GM23338 (cell line): ENCODE results near the gene DGKB. TPM values are rescaled to one million over a fixed set of nuclear protein-coding genes. Genes with fewer than 3 reads are reported as not detected.

Source experiments
- ATAC-seq: fragments of 200-7000 bp; cut with Tn5 transposase; 3 replicates; pipeline ENCODE4 v1.9.1; 2020
- DNase-seq: peaks from one replicate; pipeline ENCODE4 v3.0.0-alpha.2; 2015; ENCODE audit warnings: low spot score
- H2AFZ ChIP-seq: fragments of 200-600 bp; sonication (generic); 2 replicates; pipeline ENCODE4 v1.8.0; 2016; ENCODE audit warnings: antibody characterized with exemption, mild to moderate bottlenecking, moderate library complexity
- H3F3A ChIP-seq: fragments of 200-600 bp; sonication (generic); replicated peaks from 2 replicates; pipeline ENCODE4 v1.8.0; 2017; ENCODE audit warnings: antibody characterized with exemption, mixed run types, low read depth
- H3K27ac ChIP-seq: fragments of 200-600 bp; sonication (generic); 2 replicates; pipeline ENCODE4 v1.6.1; 2016; ENCODE audit warnings: low read depth
- H3K27me3 ChIP-seq: fragments of 200-600 bp; sonication (generic); 2 replicates; pipeline ENCODE4 v1.8.0; 2016; ENCODE audit warnings: mild to moderate bottlenecking, mixed run types, moderate library complexity; ENCODE audit not compliant: insufficient read depth
- H3K36me3 ChIP-seq: fragments of 200-600 bp; sonication (generic); 2 replicates; pipeline ENCODE4 v1.8.0; 2016; ENCODE audit warnings: mild to moderate bottlenecking; ENCODE audit not compliant: insufficient read depth
- H3K4me1 ChIP-seq: fragments of 200-600 bp; sonication (generic); 2 replicates; pipeline ENCODE4 v1.8.0; 2016; ENCODE audit warnings: mild to moderate bottlenecking, moderate library complexity; ENCODE audit not compliant: insufficient read depth
- H3K4me2 ChIP-seq: fragments of 200-600 bp; sonication (generic); 2 replicates; pipeline ENCODE4 v1.7.1; 2017; ENCODE audit warnings: mixed run types
- H3K4me3 ChIP-seq: fragments of 200-600 bp; sonication (generic); 2 replicates; pipeline ENCODE4 v1.6.1; 2016; ENCODE audit warnings: mixed run types
- H3K79me2 ChIP-seq: fragments of 200-600 bp; sonication (generic); replicated peaks from 2 replicates; pipeline ENCODE4 v1.8.0; 2017; ENCODE audit warnings: mild to moderate bottlenecking; ENCODE audit not compliant: insufficient read depth
- H3K9me2 ChIP-seq: fragments of 200-600 bp; sonication (generic); 2 replicates; pipeline ENCODE4 v1.8.0; 2017; ENCODE audit not compliant: insufficient read depth
- H4K20me1 ChIP-seq: fragments of 200-600 bp; sonication (generic); replicated peaks from 2 replicates; pipeline ENCODE4 v1.8.0; 2017; ENCODE audit warnings: mild to moderate bottlenecking; ENCODE audit not compliant: insufficient read depth
- H3K27ac Mint-ChIP-seq: 2 replicates; pipeline ENCODE4 v1.8.0; 2020; ENCODE audit warnings: inconsistent platforms, mild to moderate bottlenecking, moderate library complexity, mixed read lengths
- H3K27me3 Mint-ChIP-seq: 3 replicates; pipeline ENCODE4 v1.8.0; 2022; ENCODE audit warnings: low read depth, mild to moderate bottlenecking, moderate library complexity, mixed read lengths, inconsistent platforms; ENCODE audit not compliant: insufficient read depth, poor library complexity
- H3K36me3 Mint-ChIP-seq: 3 replicates; pipeline ENCODE4 v1.8.0; 2021; ENCODE audit warnings: low read depth, mild to moderate bottlenecking, inconsistent platforms, moderate library complexity, mixed read lengths
- H3K4me1 Mint-ChIP-seq: 3 replicates; pipeline ENCODE4 v1.8.0; 2020; ENCODE audit warnings: mild to moderate bottlenecking, inconsistent platforms, mixed read lengths
- H3K4me3 Mint-ChIP-seq: 3 replicates; pipeline ENCODE4 v1.8.0; 2021; ENCODE audit warnings: moderate library complexity, mild to moderate bottlenecking, inconsistent platforms, mixed read lengths
- H3K9me3 Mint-ChIP-seq: 3 replicates; pipeline ENCODE4 v1.8.0; 2020; ENCODE audit warnings: moderate library complexity, mild to moderate bottlenecking, inconsistent platforms, mixed read lengths
- CREB1 ChIP-seq: fragments of 250-450 bp; sonication (Bioruptor Pico); IDR thresholded peaks from 2 replicates; pipeline ENCODE4 v1.5.0; 2020; ENCODE audit warnings: low read depth, mild to moderate bottlenecking, moderate library complexity
- EZH2 ChIP-seq: fragments of 200-600 bp; sonication (generic); IDR thresholded peaks from one replicate; pipeline ENCODE4 v1.8.0; 2017; ENCODE audit warnings: antibody characterized with exemption, mild to moderate bottlenecking, low read depth; ENCODE audit not compliant: unreplicated experiment
- EZH2phosphoT487 ChIP-seq: fragments of 200-600 bp; sonication (generic); IDR thresholded peaks from one replicate; pipeline ENCODE4 v1.8.1; 2018; ENCODE audit warnings: antibody characterized with exemption; ENCODE audit not compliant: unreplicated experiment
- JUNB ChIP-seq: IDR thresholded peaks from one replicate; pipeline ENCODE4 v1.6.1; 2016; ENCODE audit warnings: antibody characterized with exemption; ENCODE audit not compliant: unreplicated experiment
- NANOG ChIP-seq: IDR thresholded peaks from 2 replicates; pipeline ENCODE4 v1.6.1; 2016; ENCODE audit warnings: antibody characterized with exemption, borderline replicate concordance
- POLR2AphosphoS5 ChIP-seq: IDR thresholded peaks from 2 replicates; pipeline ENCODE4 v1.6.1; 2016; ENCODE audit warnings: antibody characterized with exemption, low read depth
- STAT1 ChIP-seq: IDR thresholded peaks from one replicate; pipeline ENCODE4 v1.6.1; 2016; ENCODE audit warnings: antibody characterized with exemption; ENCODE audit not compliant: unreplicated experiment
- ZNF114 ChIP-seq: fragments of 250-450 bp; sonication (Bioruptor Pico); IDR thresholded peaks from 2 replicates; pipeline ENCODE4 v1.5.0; 2020; ENCODE audit warnings: mild to moderate bottlenecking, moderate library complexity
- ZNF331 ChIP-seq: fragments of 250-450 bp; sonication (Bioruptor Pico); IDR thresholded peaks from 2 replicates; pipeline ENCODE4 v1.5.0; 2020; ENCODE audit warnings: low read depth, mild to moderate bottlenecking, moderate library complexity
- polyA plus RNA-seq: library from polyadenylated mRNA; unstranded; fragments of >200 nt; fragmentation: Nextera tagmentation; extraction: Ambion mirVana; gene quantifications from 2 replicates; pipeline ENCODE4 v1.2.1, GENCODE V29; 2016
- total RNA-seq: library from RNA; depleted of rRNA; stranded (reverse); fragments of >200 nt; shearing (Covaris generic); gene quantifications from 2 replicates; pipeline ENCODE4 v1.2.3, GENCODE V29; 2014
- TF ChIP-seq, protein P1 (sequence below): IDR thresholded peaks from 2 replicates; pipeline ENCODE4 v1.6.1; 2016; ENCODE audit warnings: antibody characterized with exemption
- TF ChIP-seq, protein P2 (sequence below): IDR thresholded peaks from one replicate; pipeline ENCODE4 v1.6.1; 2018; ENCODE audit warnings: antibody characterized with exemption; ENCODE audit not compliant: unreplicated experiment
- TF ChIP-seq, protein P3 (sequence below): fragments of 250-450 bp; sonication (Bioruptor Pico); IDR thresholded peaks from 2 replicates; pipeline ENCODE4 v1.5.0; 2020; ENCODE audit warnings: mild to moderate bottlenecking, moderate library complexity
- TF ChIP-seq, protein P4 (sequence below), 2 experiments: fragments of 200-600 bp in 1 of 2; sonication (generic) in 1 of 2; conservative IDR thresholded peaks; 2 replicates each; pipeline versions ENCODE4 v1.5.1 to v1.6.1; 2016 to 2017; ENCODE audit warnings: antibody characterized with exemption in 2 of 2, low read depth in 2 of 2, mild to moderate bottlenecking in 2 of 2, moderate library complexity in 1 of 2

Gene DGKB
- total and polyA plus RNA-seq, 2 experiments from 2014 or later, result 4.8 to 11.5 TPM

DNA sequence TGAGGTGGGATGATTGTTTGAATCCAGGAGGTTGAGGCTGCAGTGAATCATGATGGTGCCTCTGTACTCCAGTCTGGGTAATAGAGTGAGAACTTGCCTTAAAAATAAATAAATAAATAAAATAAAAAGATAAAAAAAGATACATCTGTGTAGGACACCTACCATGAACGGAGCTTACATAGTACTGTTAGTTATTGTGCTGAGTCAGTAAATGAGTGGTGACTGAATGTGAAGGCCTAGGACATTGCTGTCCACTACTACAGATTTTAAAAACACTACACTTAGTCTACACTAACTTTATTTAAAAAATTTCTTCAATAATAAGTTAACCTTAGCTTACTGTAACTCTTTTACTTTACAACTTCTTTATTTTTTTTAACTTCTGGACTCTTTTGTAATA, 806.4 kb downstream of the DGKB start:
- no peak overlapping the region for H2AFZ ChIP-seq
- H3K79me2 ChIP-seq, result no peaks in the 10 kb centered on the region
- H3K36me3 ChIP-seq, result no peaks in the 10 kb centered on the region
- Mint-ChIP-seq H3K27me3 (no peaks in the 10 kb centered on the region), H3K4me3 (no peak overlapping the region), H3K4me1 (no peaks in the 10 kb centered on the region), H3K36me3 (no peaks in the 10 kb centered on the region), H3K9me3 (no peaks in the 10 kb centered on the region), H3K27ac (0 out of 2 replicates have a peak overlapping the region, but pooled peaks have one; percentile 69)
- H3K4me3 ChIP-seq, result no peak overlapping the region
- H3K4me2 ChIP-seq, result no peak overlapping the region
- H3K9me2 ChIP-seq, result no peaks in the 10 kb centered on the region
- ATAC-seq, result no peak
- H3F3A ChIP-seq, result no peaks in the 10 kb centered on the region
- H4K20me1 ChIP-seq, result no peaks in the 10 kb centered on the region
- no peaks in the 10 kb centered on the region for H3K4me1 ChIP-seq
- DNase-seq, result no peak
- no peak overlapping the region for H3K27ac ChIP-seq
- H3K27me3 ChIP-seq, result no peaks in the 10 kb centered on the region
- TF ChIP-seq POLR2AphosphoS5, result no peak
- TF ChIP-seq, protein P1, sequence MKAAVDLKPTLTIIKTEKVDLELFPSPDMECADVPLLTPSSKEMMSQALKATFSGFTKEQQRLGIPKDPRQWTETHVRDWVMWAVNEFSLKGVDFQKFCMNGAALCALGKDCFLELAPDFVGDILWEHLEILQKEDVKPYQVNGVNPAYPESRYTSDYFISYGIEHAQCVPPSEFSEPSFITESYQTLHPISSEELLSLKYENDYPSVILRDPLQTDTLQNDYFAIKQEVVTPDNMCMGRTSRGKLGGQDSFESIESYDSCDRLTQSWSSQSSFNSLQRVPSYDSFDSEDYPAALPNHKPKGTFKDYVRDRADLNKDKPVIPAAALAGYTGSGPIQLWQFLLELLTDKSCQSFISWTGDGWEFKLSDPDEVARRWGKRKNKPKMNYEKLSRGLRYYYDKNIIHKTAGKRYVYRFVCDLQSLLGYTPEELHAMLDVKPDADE, result no peak
- no peak for TF ChIP-seq ZNF114 (CRISPR knock-in tag)
- TF ChIP-seq NANOG, result no peak
- TF ChIP-seq ZNF331 (CRISPR knock-in tag), result no peak
- TF ChIP-seq EZH2, result no peak
- TF ChIP-seq STAT1, result no peak
- TF ChIP-seq, protein P2, sequence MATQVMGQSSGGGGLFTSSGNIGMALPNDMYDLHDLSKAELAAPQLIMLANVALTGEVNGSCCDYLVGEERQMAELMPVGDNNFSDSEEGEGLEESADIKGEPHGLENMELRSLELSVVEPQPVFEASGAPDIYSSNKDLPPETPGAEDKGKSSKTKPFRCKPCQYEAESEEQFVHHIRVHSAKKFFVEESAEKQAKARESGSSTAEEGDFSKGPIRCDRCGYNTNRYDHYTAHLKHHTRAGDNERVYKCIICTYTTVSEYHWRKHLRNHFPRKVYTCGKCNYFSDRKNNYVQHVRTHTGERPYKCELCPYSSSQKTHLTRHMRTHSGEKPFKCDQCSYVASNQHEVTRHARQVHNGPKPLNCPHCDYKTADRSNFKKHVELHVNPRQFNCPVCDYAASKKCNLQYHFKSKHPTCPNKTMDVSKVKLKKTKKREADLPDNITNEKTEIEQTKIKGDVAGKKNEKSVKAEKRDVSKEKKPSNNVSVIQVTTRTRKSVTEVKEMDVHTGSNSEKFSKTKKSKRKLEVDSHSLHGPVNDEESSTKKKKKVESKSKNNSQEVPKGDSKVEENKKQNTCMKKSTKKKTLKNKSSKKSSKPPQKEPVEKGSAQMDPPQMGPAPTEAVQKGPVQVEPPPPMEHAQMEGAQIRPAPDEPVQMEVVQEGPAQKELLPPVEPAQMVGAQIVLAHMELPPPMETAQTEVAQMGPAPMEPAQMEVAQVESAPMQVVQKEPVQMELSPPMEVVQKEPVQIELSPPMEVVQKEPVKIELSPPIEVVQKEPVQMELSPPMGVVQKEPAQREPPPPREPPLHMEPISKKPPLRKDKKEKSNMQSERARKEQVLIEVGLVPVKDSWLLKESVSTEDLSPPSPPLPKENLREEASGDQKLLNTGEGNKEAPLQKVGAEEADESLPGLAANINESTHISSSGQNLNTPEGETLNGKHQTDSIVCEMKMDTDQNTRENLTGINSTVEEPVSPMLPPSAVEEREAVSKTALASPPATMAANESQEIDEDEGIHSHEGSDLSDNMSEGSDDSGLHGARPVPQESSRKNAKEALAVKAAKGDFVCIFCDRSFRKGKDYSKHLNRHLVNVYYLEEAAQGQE, result no peak
- TF ChIP-seq, protein P3, sequence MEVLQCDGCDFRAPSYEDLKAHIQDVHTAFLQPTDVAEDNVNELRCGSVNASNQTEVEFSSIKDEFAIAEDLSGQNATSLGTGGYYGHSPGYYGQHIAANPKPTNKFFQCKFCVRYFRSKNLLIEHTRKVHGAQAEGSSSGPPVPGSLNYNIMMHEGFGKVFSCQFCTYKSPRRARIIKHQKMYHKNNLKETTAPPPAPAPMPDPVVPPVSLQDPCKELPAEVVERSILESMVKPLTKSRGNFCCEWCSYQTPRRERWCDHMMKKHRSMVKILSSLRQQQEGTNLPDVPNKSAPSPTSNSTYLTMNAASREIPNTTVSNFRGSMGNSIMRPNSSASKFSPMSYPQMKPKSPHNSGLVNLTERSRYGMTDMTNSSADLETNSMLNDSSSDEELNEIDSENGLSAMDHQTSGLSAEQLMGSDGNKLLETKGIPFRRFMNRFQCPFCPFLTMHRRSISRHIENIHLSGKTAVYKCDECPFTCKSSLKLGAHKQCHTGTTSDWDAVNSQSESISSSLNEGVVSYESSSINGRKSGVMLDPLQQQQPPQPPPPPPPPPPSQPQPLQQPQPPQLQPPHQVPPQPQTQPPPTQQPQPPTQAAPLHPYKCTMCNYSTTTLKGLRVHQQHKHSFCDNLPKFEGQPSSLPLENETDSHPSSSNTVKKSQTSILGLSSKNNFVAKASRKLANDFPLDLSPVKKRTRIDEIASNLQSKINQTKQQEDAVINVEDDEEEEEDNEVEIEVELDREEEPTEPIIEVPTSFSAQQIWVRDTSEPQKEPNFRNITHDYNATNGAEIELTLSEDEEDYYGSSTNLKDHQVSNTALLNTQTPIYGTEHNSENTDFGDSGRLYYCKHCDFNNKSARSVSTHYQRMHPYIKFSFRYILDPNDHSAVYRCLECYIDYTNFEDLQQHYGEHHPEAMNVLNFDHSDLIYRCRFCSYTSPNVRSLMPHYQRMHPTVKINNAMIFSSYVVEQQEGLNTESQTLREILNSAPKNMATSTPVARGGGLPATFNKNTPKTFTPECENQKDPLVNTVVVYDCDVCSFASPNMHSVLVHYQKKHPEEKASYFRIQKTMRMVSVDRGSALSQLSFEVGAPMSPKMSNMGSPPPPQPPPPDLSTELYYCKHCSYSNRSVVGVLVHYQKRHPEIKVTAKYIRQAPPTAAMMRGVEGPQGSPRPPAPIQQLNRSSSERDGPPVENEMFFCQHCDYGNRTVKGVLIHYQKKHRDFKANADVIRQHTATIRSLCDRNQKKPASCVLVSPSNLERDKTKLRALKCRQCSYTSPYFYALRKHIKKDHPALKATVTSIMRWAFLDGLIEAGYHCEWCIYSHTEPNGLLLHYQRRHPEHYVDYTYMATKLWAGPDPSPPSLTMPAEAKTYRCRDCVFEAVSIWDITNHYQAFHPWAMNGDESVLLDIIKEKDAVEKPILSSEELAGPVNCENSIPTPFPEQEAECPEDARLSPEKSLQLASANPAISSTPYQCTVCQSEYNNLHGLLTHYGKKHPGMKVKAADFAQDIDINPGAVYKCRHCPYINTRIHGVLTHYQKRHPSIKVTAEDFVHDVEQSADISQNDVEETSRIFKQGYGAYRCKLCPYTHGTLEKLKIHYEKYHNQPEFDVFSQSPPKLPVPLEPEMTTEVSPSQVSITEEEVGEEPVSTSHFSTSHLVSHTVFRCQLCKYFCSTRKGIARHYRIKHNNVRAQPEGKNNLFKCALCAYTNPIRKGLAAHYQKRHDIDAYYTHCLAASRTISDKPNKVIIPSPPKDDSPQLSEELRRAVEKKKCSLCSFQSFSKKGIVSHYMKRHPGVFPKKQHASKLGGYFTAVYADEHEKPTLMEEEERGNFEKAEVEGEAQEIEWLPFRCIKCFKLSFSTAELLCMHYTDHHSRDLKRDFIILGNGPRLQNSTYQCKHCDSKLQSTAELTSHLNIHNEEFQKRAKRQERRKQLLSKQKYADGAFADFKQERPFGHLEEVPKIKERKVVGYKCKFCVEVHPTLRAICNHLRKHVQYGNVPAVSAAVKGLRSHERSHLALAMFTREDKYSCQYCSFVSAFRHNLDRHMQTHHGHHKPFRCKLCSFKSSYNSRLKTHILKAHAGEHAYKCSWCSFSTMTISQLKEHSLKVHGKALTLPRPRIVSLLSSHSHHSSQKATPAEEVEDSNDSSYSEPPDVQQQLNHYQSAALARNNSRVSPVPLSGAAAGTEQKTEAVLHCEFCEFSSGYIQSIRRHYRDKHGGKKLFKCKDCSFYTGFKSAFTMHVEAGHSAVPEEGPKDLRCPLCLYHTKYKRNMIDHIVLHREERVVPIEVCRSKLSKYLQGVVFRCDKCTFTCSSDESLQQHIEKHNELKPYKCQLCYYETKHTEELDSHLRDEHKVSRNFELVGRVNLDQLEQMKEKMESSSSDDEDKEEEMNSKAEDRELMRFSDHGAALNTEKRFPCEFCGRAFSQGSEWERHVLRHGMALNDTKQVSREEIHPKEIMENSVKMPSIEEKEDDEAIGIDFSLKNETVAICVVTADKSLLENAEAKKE (CRISPR knock-in tag), result no peak
- TF ChIP-seq CREB1 (CRISPR knock-in tag), result no peak
- TF ChIP-seq EZH2phosphoT487, result no peak
- TF ChIP-seq, protein P4, sequence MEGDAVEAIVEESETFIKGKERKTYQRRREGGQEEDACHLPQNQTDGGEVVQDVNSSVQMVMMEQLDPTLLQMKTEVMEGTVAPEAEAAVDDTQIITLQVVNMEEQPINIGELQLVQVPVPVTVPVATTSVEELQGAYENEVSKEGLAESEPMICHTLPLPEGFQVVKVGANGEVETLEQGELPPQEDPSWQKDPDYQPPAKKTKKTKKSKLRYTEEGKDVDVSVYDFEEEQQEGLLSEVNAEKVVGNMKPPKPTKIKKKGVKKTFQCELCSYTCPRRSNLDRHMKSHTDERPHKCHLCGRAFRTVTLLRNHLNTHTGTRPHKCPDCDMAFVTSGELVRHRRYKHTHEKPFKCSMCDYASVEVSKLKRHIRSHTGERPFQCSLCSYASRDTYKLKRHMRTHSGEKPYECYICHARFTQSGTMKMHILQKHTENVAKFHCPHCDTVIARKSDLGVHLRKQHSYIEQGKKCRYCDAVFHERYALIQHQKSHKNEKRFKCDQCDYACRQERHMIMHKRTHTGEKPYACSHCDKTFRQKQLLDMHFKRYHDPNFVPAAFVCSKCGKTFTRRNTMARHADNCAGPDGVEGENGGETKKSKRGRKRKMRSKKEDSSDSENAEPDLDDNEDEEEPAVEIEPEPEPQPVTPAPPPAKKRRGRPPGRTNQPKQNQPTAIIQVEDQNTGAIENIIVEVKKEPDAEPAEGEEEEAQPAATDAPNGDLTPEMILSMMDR (conservative IDR thresholded peaks at IDR 0.05; ENCODE audit: low read depth in 2 of 2), result no peak
- TF ChIP-seq JUNB, result no peak
